CD4-positive, CD25-positive, alpha-beta regulatory T cell (primary cell): ENCODE data around the gene IL2. TPM values are rescaled to one million over a fixed set of nuclear protein-coding genes. Genes with fewer than 3 reads are reported as not detected.
A peak's percentile ranks its signal among the peaks of the same experiment; 100 is the strongest.

Experiments
- ATAC-seq, 2 donors: fragments of 150-1000 bp; cut with Tn5 transposase; one replicate each; pipeline ENCODE4 v1.10.0; 2021; ENCODE audit warnings: low read depth in 2 of 2, moderate number of reproducible peaks in 2 of 2, moderate library complexity in 1 of 2
- DNase-seq, 3 donors: peaks; one replicate each; pipeline versions ENCODE4 v3.0.0 to v3.0.0-alpha.2; 2012 to 2022; ENCODE audit warnings: mixed read lengths in 1 of 3
- H3K27ac ChIP-seq: one replicate; pipeline ENCODE4 v1.7.0; 2013; ENCODE audit warnings: mild to moderate bottlenecking, low read length; ENCODE audit not compliant: insufficient read depth, poor library complexity, severe bottlenecking
- H3K27me3 ChIP-seq: one replicate; pipeline ENCODE4 v1.7.0; 2013; ENCODE audit warnings: low read length; ENCODE audit not compliant: control insufficient read depth, insufficient read depth
- H3K36me3 ChIP-seq: one replicate; pipeline ENCODE4 v1.7.0; 2013; ENCODE audit warnings: mild to moderate bottlenecking, low read length, moderate library complexity; ENCODE audit not compliant: control insufficient read depth, insufficient read depth
- H3K4me1 ChIP-seq: 2 replicates; pipeline ENCODE4 v1.7.0; 2013; ENCODE audit warnings: mild to moderate bottlenecking, low read length; ENCODE audit not compliant: insufficient read depth, control insufficient read depth, poor library complexity, severe bottlenecking
- H3K4me3 ChIP-seq: one replicate; pipeline ENCODE4 v1.7.0; 2013; ENCODE audit warnings: low read depth, mild to moderate bottlenecking, low read length, moderate library complexity
- H3K9me3 ChIP-seq, 2 experiments: 1 replicate in 1 of 2; 2 replicates in 1 of 2; pipeline ENCODE4 v1.7.0; 2013; ENCODE audit warnings: low read length in 2 of 2, mild to moderate bottlenecking in 1 of 2, moderate library complexity in 1 of 2; ENCODE audit not compliant: control insufficient read depth in 2 of 2
- H3K27ac Mint-ChIP-seq, 3 donors: one replicate each; pipeline ENCODE4 v1.8.0; 2020 to 2022; ENCODE audit warnings: mild to moderate bottlenecking in 3 of 3, mixed read lengths in 3 of 3, moderate library complexity in 2 of 3
- H3K27me3 Mint-ChIP-seq: one replicate; pipeline ENCODE4 v1.8.0; 2022; ENCODE audit warnings: mild to moderate bottlenecking, mixed read lengths
- H3K36me3 Mint-ChIP-seq: one replicate; pipeline ENCODE4 v1.8.0; 2020; ENCODE audit warnings: mixed read lengths
- H3K4me1 Mint-ChIP-seq, 4 donors: one replicate each; pipeline ENCODE4 v1.8.0; 2020 to 2022; ENCODE audit warnings: mixed read lengths in 4 of 4, mild to moderate bottlenecking in 1 of 4
- H3K4me3 Mint-ChIP-seq, 4 donors: one replicate each; pipeline ENCODE4 v1.8.0; 2020 to 2022; ENCODE audit warnings: mild to moderate bottlenecking in 4 of 4, mixed read lengths in 4 of 4, moderate library complexity in 3 of 4
- H3K9me3 Mint-ChIP-seq, 7 donors: one replicate each; pipeline ENCODE4 v1.8.0; 2020 to 2022; ENCODE audit warnings: mixed read lengths in 7 of 7, mild to moderate bottlenecking in 3 of 7, moderate library complexity in 2 of 7
- polyA plus RNA-seq, 4 donors: library from polyadenylated mRNA; unstranded; fragments of 300-500 nt; fragmentation: Illumina TruSeq; gene quantifications; one replicate each; pipeline ENCODE4 v1.2.3, GENCODE V29; 2021
- total RNA-seq: library from RNA; stranded (reverse); gene quantifications from one replicate; pipeline ENCODE4 v1.2.3, GENCODE V29; 2022

IL2 gene
- total RNA-seq (1.0 TPM), polyA plus RNA-seq (not detected)

DNA sequence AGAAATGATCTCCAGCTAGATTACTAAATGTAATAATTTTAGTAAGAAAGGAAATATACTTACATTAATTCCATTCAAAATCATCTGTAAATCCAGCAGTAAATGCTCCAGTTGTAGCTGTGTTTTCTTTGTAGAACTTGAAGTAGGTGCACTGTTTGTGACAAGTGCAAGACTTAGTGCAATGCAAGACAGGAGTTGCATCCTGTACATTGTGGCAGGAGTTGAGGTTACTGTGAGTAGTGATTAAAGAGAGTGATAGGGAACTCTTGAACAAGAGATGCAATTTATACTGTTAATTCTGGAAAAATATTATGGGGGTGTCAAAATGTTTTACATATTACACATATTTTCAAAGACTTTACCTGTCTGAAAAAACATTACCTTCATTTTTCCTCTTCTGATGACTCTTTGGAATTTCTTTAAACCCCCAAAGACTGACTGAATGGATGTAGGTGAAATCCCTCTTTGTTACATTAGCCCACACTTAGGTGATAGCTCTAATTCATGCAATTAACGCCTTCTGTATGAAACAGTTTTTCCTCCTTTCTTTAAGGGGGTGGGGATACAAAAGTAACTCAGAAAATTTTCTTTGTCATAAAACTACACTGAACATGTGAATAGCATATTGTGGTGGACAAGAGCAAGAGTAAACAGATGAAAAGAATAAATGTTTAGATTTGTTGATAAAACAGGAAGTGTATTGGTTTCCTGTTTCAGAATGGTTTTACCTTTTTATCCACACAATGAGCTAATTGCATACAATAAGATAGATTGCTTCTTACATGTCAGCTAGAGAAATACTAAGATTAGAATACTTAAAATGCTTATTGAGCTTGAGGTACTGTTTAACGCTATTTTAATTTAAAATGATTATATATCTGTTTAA, at the start of gene IL2:
Gene IL2 (minus strand): TSS at position 495 of the 886 bp plus-strand sequence. CDS start 285 bp downstream, at position 210.
- peaks cover 14 to 38% (median 30%) of the 10 kb centered on the region in 4 donors for H3K4me1 Mint-ChIP-seq
- peak within 1 kb of the TSS in 1 of 4 donors; percentile 41 for H3K4me3 Mint-ChIP-seq
- H3K36me3 ChIP-seq: no peaks in the 10 kb centered on the region
- DNase-seq (peak in 1 of 3 donors; percentile 5), ATAC-seq (peak; percentile 37 to 53)
- peaks cover 18% of the 10 kb centered on the region for H3K4me1 ChIP-seq
- H3K4me3 ChIP-seq: peak within 1 kb of the TSS; percentile 17
- peaks cover 0 to 4% (median 0%) of the 10 kb centered on the region in 7 donors for H3K9me3 Mint-ChIP-seq
- H3K9me3 ChIP-seq: no peaks in the 10 kb centered on the region
- H3K36me3 Mint-ChIP-seq: no peaks in the 10 kb centered on the region
- H3K27ac Mint-ChIP-seq: peak within 1 kb of the TSS; percentile 29 to 71 (median 29)
- peaks cover 4% of the 10 kb centered on the region for H3K27me3 Mint-ChIP-seq
- no peaks in the 10 kb centered on the region for H3K27me3 ChIP-seq
- H3K27ac ChIP-seq: no peak within 1 kb of the TSS

DNA sequence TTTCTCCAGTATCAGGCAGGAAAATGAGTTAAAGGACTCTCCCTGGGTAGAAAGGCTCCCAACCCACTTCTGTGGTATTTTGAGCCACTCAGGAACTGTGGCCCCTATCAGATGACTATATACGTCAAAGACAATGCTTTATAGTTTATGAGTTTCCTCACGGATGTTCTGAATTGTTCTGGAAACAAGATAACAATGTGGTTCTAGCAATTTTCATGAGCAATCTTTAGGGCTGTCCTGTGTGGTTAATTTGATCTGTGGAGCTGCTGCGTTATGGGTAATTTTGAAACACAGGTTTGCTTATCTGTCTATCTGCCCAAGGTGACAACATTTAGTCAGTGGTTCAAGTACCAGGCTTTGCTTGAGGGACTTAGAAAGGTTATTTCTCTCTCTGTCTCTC, 46.7 kb upstream of the IL2 start:
- no peaks in the 10 kb centered on the region for H3K9me3 Mint-ChIP-seq
- DNase-seq: no peak
- H3K4me1 Mint-ChIP-seq: peaks cover 0 to 3% (median 0%) of the 10 kb centered on the region in 4 donors
- no peak overlapping the region for H3K4me3 ChIP-seq
- ATAC-seq: no peak
- H3K36me3 Mint-ChIP-seq: no peaks in the 10 kb centered on the region
- H3K27ac Mint-ChIP-seq: no peak overlapping the region
- no peak overlapping the region for H3K4me3 Mint-ChIP-seq
- no peaks in the 10 kb centered on the region for H3K36me3 ChIP-seq
- no peaks in the 10 kb centered on the region for H3K27me3 ChIP-seq
- H3K4me1 ChIP-seq: no peaks in the 10 kb centered on the region
- H3K27ac ChIP-seq: no peak overlapping the region
- no peaks in the 10 kb centered on the region for H3K9me3 ChIP-seq
- H3K27me3 Mint-ChIP-seq: peaks cover 4% of the 10 kb centered on the region

GRCh38 chr4:122500852-122501501, 44.5 kb upstream of the IL2 start:
- no peak overlapping the region for H3K27ac Mint-ChIP-seq

DNA sequence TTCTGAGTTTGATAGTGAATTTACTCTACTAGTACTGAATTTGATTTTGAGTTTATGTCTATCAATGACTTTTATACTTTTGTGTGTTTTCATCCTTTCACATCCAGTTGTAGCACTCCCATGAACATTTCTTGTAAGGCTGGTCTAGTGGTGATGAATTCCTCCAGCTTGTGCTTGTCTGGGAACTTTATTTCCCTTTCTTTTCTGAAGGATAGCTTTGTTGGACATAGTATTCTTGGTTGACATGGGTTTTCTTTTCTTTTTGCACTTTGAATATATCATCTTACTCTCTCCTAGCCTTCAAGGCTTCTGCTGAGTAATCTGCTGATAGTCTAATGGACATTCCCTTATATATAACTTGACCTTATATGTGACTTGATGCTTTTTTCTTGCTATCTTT, 32.5 kb upstream of the IL2 start:
- Mint-ChIP-seq H3K4me3 (no peak overlapping the region), H3K27ac (no peak overlapping the region), H3K9me3 (peaks cover 4 to 27% (median 9%) of the 10 kb centered on the region in 7 donors), H3K27me3 (peaks cover 5% of the 10 kb centered on the region), H3K4me1 (no peaks in the 10 kb centered on the region), H3K36me3 (no peaks in the 10 kb centered on the region)
- no peak for ATAC-seq
- Histone ChIP-seq H3K4me3 (no peak overlapping the region), H3K27me3 (no peaks in the 10 kb centered on the region), H3K36me3 (no peaks in the 10 kb centered on the region), H3K27ac (no peak overlapping the region), H3K9me3 (peaks cover 23% of the 10 kb centered on the region in 2 experiments), H3K4me1 (no peaks in the 10 kb centered on the region)
- no peak for DNase-seq

More at GRCh38 chr4:122500852-122501501, 44.5 kb upstream of the IL2 start:
- H3K4me1 ChIP-seq: no peaks in the 10 kb centered on the region
- ATAC-seq (no peak), DNase-seq (no peak)
- Mint-ChIP-seq H3K36me3 (no peaks in the 10 kb centered on the region), H3K27me3 (peaks cover 4% of the 10 kb centered on the region), H3K4me1 (no peaks in the 10 kb centered on the region), H3K9me3 (peaks cover 0 to under 1% (median 0%) of the 10 kb centered on the region in 7 donors), H3K4me3 (no peak overlapping the region)
- H3K4me3 ChIP-seq: no peak overlapping the region
- H3K27me3 ChIP-seq: no peaks in the 10 kb centered on the region
- H3K9me3 ChIP-seq: no peaks in the 10 kb centered on the region
- H3K36me3 ChIP-seq: no peaks in the 10 kb centered on the region
- no peak overlapping the region for H3K27ac ChIP-seq

DNA sequence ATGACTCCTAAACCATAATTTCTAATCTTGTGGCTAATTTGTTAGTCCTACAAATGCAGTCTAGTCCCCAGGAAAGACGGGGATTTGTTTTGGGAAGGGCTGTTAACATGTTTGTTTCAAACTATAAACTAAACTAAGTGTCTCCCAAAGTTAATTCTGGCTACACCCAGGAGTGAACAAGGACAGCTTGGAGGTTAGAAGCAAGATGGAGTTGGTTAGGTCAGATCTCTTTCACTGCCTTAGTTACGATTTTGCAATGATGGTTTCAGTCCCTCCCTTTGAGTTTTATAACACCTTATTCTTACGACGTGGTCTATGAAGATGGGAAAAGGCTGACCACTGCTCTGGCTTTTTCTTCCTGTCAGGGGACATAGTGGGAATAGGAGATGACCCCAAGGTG, 27.0 kb upstream of the IL2 start:
- peaks cover 0 to 2% of the 10 kb centered on the region in 2 experiments for H3K9me3 ChIP-seq
- no peaks in the 10 kb centered on the region for H3K36me3 Mint-ChIP-seq
- peaks cover 10% of the 10 kb centered on the region for H3K27me3 Mint-ChIP-seq
- no peak overlapping the region for H3K27ac ChIP-seq
- no peaks in the 10 kb centered on the region for H3K4me1 ChIP-seq
- H3K4me3 ChIP-seq: no peak overlapping the region
- peaks cover 0 to 10% (median 4%) of the 10 kb centered on the region in 7 donors for H3K9me3 Mint-ChIP-seq
- no peak overlapping the region for H3K4me3 Mint-ChIP-seq
- H3K36me3 ChIP-seq: no peaks in the 10 kb centered on the region
- no peak for DNase-seq
- H3K4me1 Mint-ChIP-seq: peaks cover 0 to 3% (median 0%) of the 10 kb centered on the region in 4 donors
- no peak for ATAC-seq
- no peak overlapping the region for H3K27ac Mint-ChIP-seq
- H3K27me3 ChIP-seq: peaks cover 2% of the 10 kb centered on the region

GRCh38 chr4:122481766-122482405, 25.4 kb upstream of the IL2 start:
- Mint-ChIP-seq H3K36me3 (no peaks in the 10 kb centered on the region), H3K4me3 (no peak overlapping the region), H3K27me3 (peaks cover 10% of the 10 kb centered on the region), H3K27ac (no peak overlapping the region), H3K9me3 (peaks cover 0 to 6% (median 0%) of the 10 kb centered on the region in 7 donors), H3K4me1 (peaks cover 0 to 3% (median 0%) of the 10 kb centered on the region in 4 donors)
- ATAC-seq (no peak), DNase-seq (no peak)
- H3K9me3 ChIP-seq: no peaks in the 10 kb centered on the region
- no peaks in the 10 kb centered on the region for H3K36me3 ChIP-seq
- H3K27me3 ChIP-seq: peaks cover 2% of the 10 kb centered on the region
- H3K4me3 ChIP-seq: no peak overlapping the region
- no peak overlapping the region for H3K27ac ChIP-seq
- H3K4me1 ChIP-seq: no peaks in the 10 kb centered on the region

DNA sequence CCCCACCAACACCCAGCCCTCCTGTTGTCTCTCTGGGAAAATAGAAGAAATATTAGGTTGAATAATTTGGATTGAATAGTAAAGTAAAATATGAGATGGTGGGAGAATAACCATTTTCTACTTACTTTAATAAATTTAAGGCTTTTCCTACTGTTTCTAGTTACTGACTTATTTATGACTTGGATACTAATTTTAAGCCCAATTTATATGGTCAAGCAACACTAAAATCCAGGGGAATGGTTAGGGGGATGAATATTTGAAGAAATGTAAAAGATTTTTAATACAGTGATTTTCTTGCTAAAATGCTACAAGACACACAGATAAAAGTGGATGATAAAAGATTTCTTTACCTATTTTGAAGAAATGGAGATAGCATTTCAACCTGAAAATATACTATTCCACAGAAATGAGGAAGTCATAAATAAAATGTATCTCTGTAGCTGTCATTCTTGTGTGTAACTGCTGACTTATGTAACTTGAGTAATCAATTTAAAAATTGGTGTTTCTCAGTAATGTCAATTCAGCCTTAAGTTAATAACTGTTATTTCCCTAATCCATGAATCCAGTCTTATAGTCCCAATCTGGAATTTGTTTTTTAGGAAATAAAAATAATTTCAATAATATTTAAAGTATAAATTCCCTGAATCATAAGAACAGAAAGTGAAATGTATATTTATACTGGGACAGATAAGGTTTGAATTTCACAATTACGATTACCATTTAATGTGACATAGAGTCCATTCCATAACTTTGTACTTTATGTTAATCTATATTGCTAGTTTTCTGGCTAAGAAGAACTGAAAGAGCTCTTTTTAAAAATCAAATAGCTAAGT, 24.3 kb upstream of the IL2 start:
- Histone ChIP-seq H3K4me1 (no peaks in the 10 kb centered on the region), H3K36me3 (no peaks in the 10 kb centered on the region), H3K9me3 (no peaks in the 10 kb centered on the region), H3K27ac (no peak overlapping the region), H3K27me3 (peaks cover 2% of the 10 kb centered on the region), H3K4me3 (no peak overlapping the region)
- DNase-seq: no peak
- Mint-ChIP-seq H3K9me3 (peaks cover 0 to 3% (median 0%) of the 10 kb centered on the region in 7 donors), H3K36me3 (no peaks in the 10 kb centered on the region), H3K27ac (no peak overlapping the region), H3K4me3 (no peak overlapping the region), H3K4me1 (peaks cover 0 to 3% (median 0%) of the 10 kb centered on the region in 4 donors), H3K27me3 (peaks cover 10% of the 10 kb centered on the region)
- ATAC-seq: no peak
